Kidney (tissue), 14 donors: ENCODE measurements around the gene SLC22A9. TPM values are rescaled to one million over a fixed set of nuclear protein-coding genes. Genes with fewer than 3 reads are reported as not detected.

Experiments
- DNase-seq, 5 donors: peaks; one replicate each; pipeline ENCODE4 v3.0.0-alpha.2; 2013 to 2020
- FAIRE-seq: peaks from 2 replicates; lab custom pipeline; 2012; peaks lifted over from hg19 to GRCh38; lab: Jason Lieb, UNC
- H3K27ac ChIP-seq, 2 donors: one replicate each; pipeline ENCODE4 v1.7.0; 2013; ENCODE audit warnings: low read depth in 2 of 2, low read length in 2 of 2, inconsistent platforms in 1 of 2
- H3K27me3 ChIP-seq: one replicate; pipeline ENCODE4 v1.7.1; 2013; ENCODE audit warnings: low read length, inconsistent platforms; ENCODE audit not compliant: control insufficient read depth, insufficient read depth
- H3K36me3 ChIP-seq, 3 donors: one replicate each; pipeline versions ENCODE4 v1.7.0 to v1.7.1; 2013; ENCODE audit warnings: low read length in 3 of 3, control low read depth in 1 of 3, inconsistent platforms in 1 of 3; ENCODE audit not compliant: insufficient read depth in 3 of 3, control insufficient read depth in 2 of 3
- H3K4me1 ChIP-seq, 3 donors: one replicate each; pipeline versions ENCODE4 v1.7.0 to v1.7.1; 2013; ENCODE audit warnings: low read length in 3 of 3, inconsistent platforms in 1 of 3, low read depth in 1 of 3; ENCODE audit not compliant: control insufficient read depth in 2 of 3, insufficient read depth in 2 of 3
- H3K4me3 ChIP-seq, 3 donors: one replicate each; pipeline versions ENCODE4 v1.7.0 to v1.8.1; 2013; ENCODE audit warnings: low read length in 3 of 3, control low read depth in 1 of 3, inconsistent platforms in 1 of 3
- H3K9ac ChIP-seq, 3 donors: one replicate each; pipeline versions ENCODE4 v1.7.0 to v1.7.1; 2013; ENCODE audit warnings: low read length in 3 of 3, control low read depth in 1 of 3, inconsistent platforms in 1 of 3
- H3K9me3 ChIP-seq, 3 donors: one replicate each; pipeline versions ENCODE4 v1.7.0 to v1.7.1; 2013; ENCODE audit warnings: low read length in 3 of 3, control low read depth in 1 of 3, inconsistent platforms in 1 of 3; ENCODE audit not compliant: control insufficient read depth in 2 of 3, insufficient read depth in 1 of 3
- CTCF ChIP-seq: IDR thresholded peaks from 3 replicates; pipeline ENCODE4 v1.5.1; 2012; ENCODE audit warnings: mild to moderate bottlenecking, moderate library complexity, borderline replicate concordance; ENCODE audit not compliant: insufficient read depth; ENCODE audit errors: extremely low read depth
- intact Hi-C: fragments of 100-400 bp; cut with DNase I; formaldehyde crosslinking; loops from one replicate; pipeline ENCODE4 v1.11.1; 2022
- polyA plus RNA-seq: library from polyadenylated mRNA; stranded (reverse); fragments of 350-450 nt; fragmentation: Illumina TruSeq; extraction: RNeasy Lipid Tissue Mini Kit (QIAGEN cat#74804); gene quantifications from one replicate; pipeline ENCODE4 v1.2.3, GENCODE V29; 2014; ENCODE audit warnings: low read depth, low replicate concordance; ENCODE audit not compliant: insufficient read depth
- total RNA-seq: library from RNA; stranded (reverse); fragmentation: NEBNext Ultra II Directional; extraction: Animal tissue kit (Norgen Biotek cat#: 25700); gene quantifications from one replicate; pipeline ENCODE4 v1.2.1, GENCODE V29; 2021
- donor health status: control.
- donor health status: control.
- donor health status: control.
- donor health status: control.
- donor health status: control.
- donor health status: DM: yes; HTN: yes; CAD: no.
- donor health status: Normal renal cell carcinoma (clear cell type).

SLC22A9 gene
- total and polyA plus RNA-seq, 2 donors from 2014 or later: not detected

DNA sequence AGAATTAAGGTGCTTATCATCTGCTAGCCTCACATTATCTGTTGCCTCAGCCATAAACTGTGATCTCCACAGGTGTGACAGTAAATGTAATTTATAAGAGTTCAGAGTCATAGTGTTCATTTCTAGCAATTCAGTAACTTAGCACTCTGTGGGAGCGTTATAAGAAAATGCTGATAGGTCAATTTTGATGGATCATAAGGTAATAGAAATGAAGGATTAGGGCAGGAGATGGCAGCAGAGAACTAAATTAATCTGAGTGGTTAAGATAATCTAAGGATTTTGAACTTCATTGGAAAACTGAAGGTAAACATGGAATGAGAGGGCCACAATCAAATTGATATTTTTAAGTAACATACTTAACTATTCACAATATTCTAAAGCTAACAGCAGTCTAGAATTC lies 26.5 kb upstream of the SLC22A9 start:
- intact Hi-C loops: no loop called here
- no peaks in the 10 kb centered on the region for H3K9me3 ChIP-seq
- no peaks in the 10 kb centered on the region for H3K36me3 ChIP-seq
- no peaks in the 10 kb centered on the region for H3K4me1 ChIP-seq
- no peaks in the 10 kb centered on the region for H3K27me3 ChIP-seq
- no peak for FAIRE-seq
- H3K4me3 ChIP-seq: no peak overlapping the region
- no peak overlapping the region for H3K9ac ChIP-seq
- no peak for DNase-seq
- TF ChIP-seq CTCF: no peak
- no peak overlapping the region for H3K27ac ChIP-seq

GRCh38 chr11:63352144-63352543 lies 17.4 kb upstream of the SLC22A9 start:
- H3K36me3 ChIP-seq: no peaks in the 10 kb centered on the region
- DNase-seq (no peak), FAIRE-seq (no peak)
- intact Hi-C loops: no loop called here
- H3K9ac ChIP-seq: no peak overlapping the region
- H3K9me3 ChIP-seq: no peaks in the 10 kb centered on the region
- H3K27me3 ChIP-seq: no peaks in the 10 kb centered on the region
- H3K27ac ChIP-seq: no peak overlapping the region
- H3K4me3 ChIP-seq: no peak overlapping the region
- no peak for TF ChIP-seq CTCF
- H3K4me1 ChIP-seq: no peaks in the 10 kb centered on the region

GRCh38 chr11:63362196-63362793 lies 7.3 kb upstream of the SLC22A9 start:
- intact Hi-C loops: no loop called here
- DNase-seq (no peak), FAIRE-seq (no peak)
- H3K9ac ChIP-seq: no peak overlapping the region
- no peak overlapping the region for H3K4me3 ChIP-seq
- no peaks in the 10 kb centered on the region for H3K4me1 ChIP-seq
- TF ChIP-seq CTCF: no peak
- no peaks in the 10 kb centered on the region for H3K36me3 ChIP-seq
- peaks cover 0 to 3% (median 0%) of the 10 kb centered on the region in 3 donors for H3K9me3 ChIP-seq
- H3K27ac ChIP-seq: no peak overlapping the region
- H3K27me3 ChIP-seq: no peaks in the 10 kb centered on the region
